AG08396 (cell line): ENCODE measurements around the gene CD302.
"Not testable (repeated sequence)": the region's sequence is repeated elsewhere in the genome, so short reads cannot be mapped to it uniquely, and the experiment has no call there.

Experiments used
- DNase-seq: peaks from one replicate; pipeline ENCODE4 v3.0.0; 2012; ENCODE audit warnings: low spot score, mixed read lengths

CD302 gene

GRCh38 chr2:159797543-159798375 lies at the start of gene CD302:
Gene CD302 (minus strand): TSS chr2:159798208. CDS start chr2:159798198, 10 bp downstream.
- peak; percentile 86 for DNase-seq

DNA sequence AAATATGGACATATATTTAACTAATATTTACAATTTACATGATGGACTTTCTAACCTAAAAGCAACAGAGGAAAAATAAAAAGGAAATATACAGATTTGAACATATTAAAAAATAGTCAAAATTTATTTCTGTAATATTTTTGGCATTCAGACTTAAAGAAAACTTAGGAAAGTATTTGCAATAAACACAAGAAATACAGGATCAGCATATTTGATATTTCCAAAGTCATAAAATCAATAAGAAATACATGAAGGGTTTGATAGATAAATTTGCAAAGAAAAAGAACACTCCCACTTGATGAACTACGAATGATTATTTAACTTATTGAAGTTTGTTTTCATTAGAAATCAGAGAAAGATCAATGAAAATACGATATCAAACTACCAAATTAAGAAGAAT lies 48.6 kb upstream of the CD302 start:
- DNase-seq: no peak

DNA sequence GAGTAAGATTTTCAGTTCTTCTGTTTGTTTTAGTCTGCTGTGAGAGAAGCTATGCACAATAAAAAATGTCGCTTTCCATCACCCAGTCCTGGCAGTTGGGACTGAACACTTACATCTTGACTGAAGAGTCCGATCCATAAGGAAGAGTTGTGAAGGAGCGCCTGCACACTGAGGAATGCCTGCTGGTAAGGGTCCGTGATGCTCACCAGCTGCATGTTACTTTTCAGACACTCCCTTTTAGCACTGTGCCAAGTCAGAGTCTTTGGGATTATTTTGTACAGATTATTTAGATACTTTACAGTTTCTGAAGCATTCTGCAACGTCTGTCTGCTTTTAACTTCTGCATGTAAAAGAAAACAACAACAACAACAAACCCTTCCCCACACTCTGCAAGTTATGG lies 42.6 kb upstream of the CD302 start:
- DNase-seq: no peak

DNA sequence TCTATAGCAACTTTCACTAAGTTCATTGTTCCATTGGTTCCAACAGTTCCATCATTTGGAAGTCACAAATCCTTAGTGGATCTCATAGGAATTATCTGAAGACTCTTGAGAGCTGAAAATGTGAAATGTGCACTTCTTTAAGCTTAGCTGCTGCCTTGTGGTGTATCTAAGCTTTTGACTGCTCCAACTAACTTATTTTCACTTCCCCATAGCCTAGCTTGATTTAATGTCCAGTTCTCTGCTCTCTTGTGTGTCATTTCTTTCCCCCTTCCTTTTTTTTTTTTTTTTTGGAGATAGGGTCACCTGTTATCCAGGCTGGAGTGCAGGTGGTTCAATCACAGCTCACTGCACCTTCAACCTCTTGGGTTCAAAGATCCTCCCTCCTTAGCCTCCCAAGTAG lies 34.9 kb upstream of the CD302 start:
- DNase-seq: no peak

- no peak for DNase-seq
These were observed 34.0 kb upstream of the CD302 start for GRCh38 chr2:159832026-159832425.

- no peak for DNase-seq
These were observed 31.4 kb upstream of the CD302 start for GRCh38 chr2:159829376-159829775.

- DNase-seq: no peak
These were observed 30.7 kb upstream of the CD302 start for GRCh38 chr2:159828738-159829137.

DNA sequence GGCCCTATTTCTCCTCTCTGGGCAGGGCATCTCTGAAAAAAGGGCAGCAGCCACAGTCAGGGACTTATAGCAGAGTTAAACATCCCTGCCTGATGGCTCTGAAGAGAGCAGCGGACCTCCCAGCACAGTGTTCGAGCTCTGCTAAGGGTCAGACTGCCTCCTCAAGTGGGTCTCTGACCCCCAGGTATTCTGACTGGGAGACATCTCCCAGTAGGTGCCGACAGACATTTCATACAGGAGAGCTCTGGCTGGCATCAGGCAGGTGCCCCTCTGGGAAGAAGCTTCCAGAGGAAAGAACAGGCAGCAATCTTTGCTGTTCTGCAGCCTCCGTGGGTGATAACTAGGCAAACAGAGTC lies 24.4 kb upstream of the CD302 start:
- DNase-seq: not testable (repeated sequence)

- not testable (repeated sequence) for DNase-seq
These were observed 23.9 kb upstream of the CD302 start for GRCh38 chr2:159821775-159822477.

- no peak for DNase-seq
These were observed 20.9 kb upstream of the CD302 start for GRCh38 chr2:159818940-159819339.

DNA sequence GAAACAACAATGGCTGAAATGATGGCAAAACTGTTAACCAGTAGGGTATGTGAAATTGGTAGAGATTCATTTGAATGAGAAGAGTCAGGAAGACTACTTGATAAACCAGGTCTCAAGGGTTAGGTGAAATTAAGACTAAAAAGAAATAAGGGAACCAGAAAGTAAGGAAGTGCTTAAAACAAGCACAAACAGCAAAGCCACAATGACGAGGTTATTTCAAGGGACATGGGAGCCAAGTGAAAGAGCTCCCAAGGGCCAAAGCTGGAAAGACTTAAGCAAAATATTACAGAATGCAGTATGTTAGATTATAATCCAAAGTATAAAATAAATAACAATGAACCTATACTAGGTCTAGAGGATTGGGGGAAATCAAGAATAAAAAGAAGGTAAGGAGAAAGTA lies 19.3 kb upstream of the CD302 start:
- DNase-seq: no peak

- DNase-seq: no peak
These were observed 13.2 kb upstream of the CD302 start for GRCh38 chr2:159811232-159811631.

DNA sequence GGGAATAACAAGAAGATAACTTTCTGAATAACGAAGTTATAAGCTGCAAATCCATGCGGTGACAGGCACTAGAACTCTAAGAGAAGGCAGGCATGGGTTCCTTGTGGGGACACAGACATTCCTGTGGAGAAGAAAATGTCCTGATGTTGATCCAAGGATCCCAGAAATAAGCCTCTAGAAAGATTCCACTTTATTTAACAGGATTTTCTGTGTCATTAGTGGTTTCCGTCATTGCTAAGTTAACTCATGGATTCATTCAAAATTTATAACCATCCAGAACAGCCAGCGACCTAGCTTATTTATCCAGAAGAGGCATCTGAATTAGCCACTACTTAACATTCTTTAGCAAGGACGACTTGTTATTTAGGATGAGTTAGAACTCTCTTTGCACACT lies 10.0 kb upstream of the CD302 start:
- no peak for DNase-seq

GRCh38 chr2:159807183-159808031 lies 9.4 kb upstream of the CD302 start:
- DNase-seq: peak; percentile 62

GRCh38 chr2:159804941-159805340 lies 6.9 kb upstream of the CD302 start:
- DNase-seq: no peak

GRCh38 chr2:159803235-159803962 lies 5.4 kb upstream of the CD302 start:
- no peak for DNase-seq

- DNase-seq: no peak
These were observed 4.7 kb upstream of the CD302 start for GRCh38 chr2:159802673-159803072.

- DNase-seq: no peak
These were observed 1.8 kb upstream of the CD302 start for GRCh38 chr2:159799833-159800232.

DNA sequence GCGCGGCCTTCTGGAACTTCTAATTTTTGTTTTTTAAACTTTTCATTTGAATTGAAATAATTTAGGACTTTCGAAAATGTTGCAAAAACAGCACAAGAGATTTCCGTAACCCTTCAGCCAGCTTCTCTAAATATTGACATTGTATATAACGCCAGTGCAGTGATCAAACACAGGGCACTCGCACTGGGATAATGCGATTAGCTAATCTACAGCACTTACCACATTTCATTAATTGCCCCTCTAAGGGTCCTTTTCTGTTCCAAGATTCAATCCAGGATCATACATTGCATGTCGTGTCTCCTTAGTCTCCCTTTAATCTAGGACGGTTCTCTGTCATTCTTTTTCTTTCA lies 343 bp upstream of the CD302 start:
- DNase-seq: no peak

- no peak for DNase-seq
These were observed 824 bp downstream of the CD302 start for GRCh38 chr2:159797225-159797542.

DNA sequence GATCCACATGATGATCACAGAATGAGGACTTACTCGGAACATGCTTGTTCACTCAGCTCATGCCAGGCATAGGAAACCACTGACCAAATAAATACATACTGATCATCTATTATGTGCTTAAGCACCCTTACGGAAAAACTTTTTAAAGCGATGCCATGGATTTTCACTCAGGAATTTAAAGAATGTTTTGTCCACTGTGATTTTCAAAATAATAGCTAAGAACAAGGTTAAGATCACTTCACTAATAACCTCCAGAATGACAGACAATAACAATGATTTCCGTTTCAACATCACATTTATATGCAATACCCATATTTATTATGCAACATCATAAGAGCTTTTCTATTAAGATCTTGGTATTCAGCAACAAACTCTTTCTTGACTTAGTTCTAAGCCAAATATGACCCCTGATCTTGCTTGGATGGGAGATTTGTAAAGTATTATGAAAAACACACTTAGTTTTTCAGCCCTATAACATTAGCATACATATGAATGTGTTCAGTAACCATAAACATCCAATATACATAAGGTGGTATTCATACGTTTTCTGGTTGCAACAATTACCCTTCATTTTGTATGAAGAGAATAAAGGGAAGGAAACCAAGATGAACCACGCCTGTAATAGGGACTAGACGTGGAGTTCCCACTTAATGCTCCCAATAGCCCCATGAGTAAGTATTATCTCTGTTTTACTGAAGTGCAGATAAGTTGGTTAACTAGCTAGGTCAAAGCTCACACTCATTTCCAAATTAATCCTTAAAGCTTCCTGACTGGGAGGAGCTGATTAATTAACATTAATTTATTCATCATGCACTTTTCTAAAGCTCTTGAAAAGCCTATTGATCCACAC lies 1.9 kb downstream of the CD302 start:
- DNase-seq: no peak
